HG03575 (cell line): Measurements from ENCODE around the gene PCDHGA1.
"Not testable (repeated sequence)": the region's sequence is repeated elsewhere in the genome, so short reads cannot be mapped to it uniquely, and the experiment has no call there.

ENCODE experiments used
- ATAC-seq: cut with Tn5 transposase; IDR thresholded peaks from one replicate; pipeline ENCODE4 v1.9.1; 2021; ENCODE audit not compliant: unreplicated experiment, insufficient number of reproducible peaks, low FRiP score; ENCODE audit errors: extremely low read depth

Gene PCDHGA1

GRCh38 chr5:141330299-141331080 is at the start of gene PCDHGA1:
Gene PCDHGA1 (plus strand): TSS chr5:141330514.
- no peak for ATAC-seq

- no peak for ATAC-seq
Measured at GRCh38 chr5:141298376-141298775, 31.9 kb upstream of the PCDHGA1 start.

GRCh38 chr5:141303756-141304155 is 26.6 kb upstream of the PCDHGA1 start, which contains the start of gene SLC25A2:
Gene SLC25A2 (minus strand): TSS chr5:141304049. CDS start chr5:141303865, 184 bp downstream.
- no peak for ATAC-seq

- no peak for ATAC-seq
Measured at GRCh38 chr5:141306630-141307029, 23.7 kb upstream of the PCDHGA1 start.

GRCh38 chr5:141313711-141314110 is 16.6 kb upstream of the PCDHGA1 start:
- no peak for ATAC-seq

GRCh38 chr5:141316963-141317362 is 13.4 kb upstream of the PCDHGA1 start:
- not testable (repeated sequence) for ATAC-seq

- no peak for ATAC-seq
Measured at GRCh38 chr5:141319202-141319601, 11.1 kb upstream of the PCDHGA1 start.

GRCh38 chr5:141319699-141320098 is 10.6 kb upstream of the PCDHGA1 start:
- no peak for ATAC-seq

GRCh38 chr5:141320225-141321169 is 9.8 kb upstream of the PCDHGA1 start, which contains the start of gene TAF7:
Gene TAF7 (minus strand): TSS chr5:141320784. CDS start chr5:141320044, 740 bp downstream.
- peak; percentile 87 for ATAC-seq

GRCh38 chr5:141322261-141322660 is 8.1 kb upstream of the PCDHGA1 start:
- ATAC-seq: no peak

GRCh38 chr5:141326088-141326854 is 4.0 kb upstream of the PCDHGA1 start:
- ATAC-seq: peak; percentile 66

GRCh38 chr5:141328231-141328630 is 2.1 kb upstream of the PCDHGA1 start:
- ATAC-seq: no peak

- not testable (repeated sequence) for ATAC-seq
Measured at GRCh38 chr5:141332571-141332970, 2.3 kb downstream of the PCDHGA1 start.

- ATAC-seq: no peak
Measured at GRCh38 chr5:141338538-141339306, 8.4 kb downstream of the PCDHGA1 start, which contains the start of gene PCDHGA2. Gene PCDHGA2 (plus strand): TSS chr5:141338760.

- not testable (repeated sequence) for ATAC-seq
Measured at GRCh38 chr5:141340781-141341354, 10.6 kb downstream of the PCDHGA1 start.

- no peak for ATAC-seq
Measured at GRCh38 chr5:141342773-141343172, 12.5 kb downstream of the PCDHGA1 start.

GRCh38 chr5:141343242-141343952 is 13.1 kb downstream of the PCDHGA1 start, which contains the start of gene PCDHGA3:
Gene PCDHGA3 (plus strand): TSS chr5:141343829. CDS start chr5:141344034, 205 bp downstream.
- no peak for ATAC-seq
